ENCODE measurements around the gene HMBS.
"Not testable (repeated sequence)": the region's sequence is repeated elsewhere in the genome, so short reads cannot be mapped to it uniquely, and the experiment has no call there.

HMBS gene

DNA sequence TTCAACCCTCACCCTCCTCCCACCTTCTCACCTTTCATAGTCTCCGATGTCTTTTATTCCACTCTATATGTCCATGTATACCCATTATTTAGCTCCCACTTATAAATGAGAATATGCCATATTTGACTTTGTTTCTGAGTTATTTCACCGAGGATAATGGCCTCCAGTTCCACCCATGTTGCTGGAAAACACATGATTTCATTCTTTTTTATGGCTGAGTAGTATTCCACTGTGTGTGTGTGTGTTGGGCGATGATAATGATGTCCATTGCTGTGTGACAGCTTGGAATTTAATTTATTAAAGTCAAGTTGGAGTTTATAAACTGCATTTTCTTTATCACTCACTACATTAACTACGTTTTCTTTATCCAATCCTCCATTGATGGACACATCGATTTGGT lies 33.5 kb downstream of the HMBS start:
- no peak for DNase-seq (ENCODE audit: low read depth in 2 of 3, low spot score in 2 of 3)

DNA sequence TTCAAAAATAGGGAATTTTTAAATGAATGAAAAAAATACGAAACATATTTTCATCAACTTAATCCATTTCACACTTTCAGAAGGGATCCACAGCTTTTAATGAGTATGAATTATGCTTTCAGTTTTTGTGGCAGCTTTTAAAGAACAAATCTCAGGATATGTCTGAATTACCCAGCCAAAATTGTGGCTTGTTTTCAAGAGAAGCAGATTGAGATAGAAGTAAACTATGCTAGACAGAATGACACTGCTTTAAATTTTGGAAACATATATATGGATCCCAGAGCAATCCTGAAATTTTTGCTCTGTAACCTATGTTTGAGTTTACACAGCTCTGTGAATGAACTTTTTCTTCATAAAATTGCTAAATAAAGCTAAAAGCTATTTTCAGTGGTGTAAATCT lies 34.3 kb downstream of the HMBS start:
- no peak for DNase-seq (ENCODE audit: low read depth in 2 of 3, low spot score in 2 of 3)

DNA sequence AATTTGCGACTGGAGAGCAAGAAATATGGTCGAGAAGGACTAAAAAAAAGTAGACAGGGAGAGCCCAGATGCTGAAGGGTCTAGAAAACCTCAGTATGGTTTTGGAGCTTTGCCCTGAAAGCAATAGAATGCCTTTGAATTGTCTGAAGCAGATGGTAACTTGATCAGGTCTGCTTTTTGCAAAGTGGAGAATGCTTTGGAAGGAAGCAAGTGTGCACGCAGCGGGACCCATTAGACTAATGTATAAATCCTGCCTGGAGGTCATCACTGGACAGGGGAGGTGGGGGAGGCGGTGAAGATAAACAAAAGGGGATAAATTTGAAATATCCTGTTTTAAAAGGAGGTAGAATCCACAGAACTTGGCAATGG lies 35.9 kb downstream of the HMBS start:
- DNase-seq (ENCODE audit: low read depth in 2 of 3, low spot score in 2 of 3), result no peak

DNA sequence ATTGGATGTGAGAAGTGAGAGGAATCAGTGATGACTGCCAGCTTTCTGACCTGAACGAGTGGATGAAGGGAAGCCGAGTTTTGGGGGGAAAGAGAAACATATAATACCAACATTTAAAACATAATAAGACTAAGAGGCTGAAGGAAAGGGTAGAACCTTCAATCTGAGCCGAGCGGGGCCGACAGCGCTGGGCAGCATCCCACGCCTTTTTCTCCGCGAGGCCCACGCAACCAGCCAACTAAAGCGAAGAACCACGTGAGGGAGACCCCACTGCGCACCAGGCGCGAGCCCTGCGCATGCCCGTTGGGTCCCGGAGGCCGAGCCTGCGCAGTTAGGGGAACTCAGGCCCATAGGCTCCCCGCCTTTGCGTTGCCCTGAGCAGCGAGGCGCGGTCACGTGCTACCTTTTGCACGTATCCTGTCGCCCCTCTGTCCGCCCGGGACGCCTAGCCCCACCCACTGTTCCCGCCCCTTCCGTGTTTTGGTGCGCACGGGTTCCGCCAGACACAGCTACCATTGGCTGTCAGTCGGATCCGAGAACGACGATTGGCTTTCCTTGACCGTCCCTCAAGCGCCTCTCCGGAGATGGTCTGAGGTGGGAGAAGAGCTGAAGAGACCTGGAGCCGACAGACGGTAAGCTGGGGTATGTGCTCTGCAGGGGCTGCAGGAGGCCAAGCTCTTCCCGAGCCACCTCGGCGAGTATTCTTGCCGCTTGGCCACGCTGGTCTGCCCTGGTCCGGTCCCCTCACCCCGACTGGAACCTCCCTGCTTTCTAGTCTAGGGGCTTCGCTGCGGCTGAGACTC lies 36.5 kb downstream of the HMBS start, which contains the start of gene HINFP:
Gene HINFP (plus strand): TSS at position 573 of the 803 bp plus-strand sequence. CDS start 5,365 bp downstream, outside the sequence.
- peak; percentile 96 to 100 (median 97) for DNase-seq (ENCODE audit: low read depth in 2 of 3, low spot score in 2 of 3)

DNA sequence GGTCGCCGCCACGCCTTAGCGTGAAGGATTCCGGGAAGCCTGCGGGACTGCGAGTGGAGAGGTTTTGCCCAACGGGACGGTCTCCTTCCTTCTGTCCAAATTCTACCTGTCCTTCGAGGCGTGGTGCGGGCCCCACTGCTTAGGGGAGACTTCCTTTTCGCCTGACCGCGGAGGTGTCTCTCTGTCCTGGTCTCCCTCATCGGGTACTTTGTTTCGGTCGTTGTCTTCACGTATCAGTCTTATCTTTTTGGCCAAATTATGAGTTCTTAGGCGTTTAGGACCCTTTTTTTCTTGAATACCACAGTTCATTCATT lies 37.1 kb downstream of the HMBS start:
- no peak for DNase-seq (ENCODE audit: low read depth in 2 of 3, low spot score in 2 of 3)

DNA sequence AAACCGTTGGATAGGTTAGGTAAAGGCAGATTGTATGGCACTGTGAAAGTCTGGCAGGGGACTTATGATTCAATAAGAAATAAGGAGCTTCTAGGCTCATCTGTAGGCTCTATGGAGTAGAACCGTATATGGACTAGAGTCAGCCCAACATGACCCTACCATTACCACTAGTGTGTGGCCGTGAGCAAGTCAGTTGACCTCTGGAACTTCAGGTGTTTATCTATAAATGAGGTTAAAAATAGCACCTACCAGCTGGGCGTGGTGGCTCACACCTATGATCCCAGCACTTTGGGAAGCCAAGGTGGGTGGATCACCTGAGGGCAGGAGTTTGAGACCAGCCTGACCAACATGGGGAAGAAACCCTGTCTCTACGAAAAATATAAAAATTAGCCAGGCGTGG lies 41.1 kb downstream of the HMBS start:
- no peak for DNase-seq (ENCODE audit: low read depth in 2 of 3, low spot score in 2 of 3)

DNA sequence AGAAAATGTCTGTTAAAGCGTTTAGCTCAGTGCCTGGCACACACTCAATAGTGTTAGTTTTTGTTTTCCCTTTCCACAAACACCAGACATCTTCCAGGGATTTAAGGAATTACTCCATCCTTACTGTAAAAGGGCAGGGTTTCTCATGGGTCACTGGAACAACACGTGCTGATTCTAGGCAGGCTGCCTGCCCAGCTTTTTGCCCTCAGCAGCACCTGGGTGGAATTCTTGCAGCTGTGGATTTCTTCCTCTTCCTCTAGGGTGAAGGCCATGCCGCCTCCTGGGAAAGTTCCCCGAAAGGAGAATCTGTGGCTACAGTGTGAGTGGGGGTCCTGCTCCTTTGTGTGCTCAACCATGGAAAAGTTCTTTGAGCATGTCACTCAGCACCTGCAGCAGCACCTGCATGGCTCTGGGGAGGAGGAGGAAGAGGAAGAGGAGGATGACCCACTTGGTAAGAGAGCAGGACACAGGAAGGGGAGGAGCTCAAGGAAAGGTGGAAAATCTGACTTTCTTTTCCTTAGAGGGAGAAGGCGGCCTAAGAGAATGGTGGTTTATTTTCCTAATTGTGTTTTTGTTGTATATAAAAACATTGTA lies 42.1 kb downstream of the HMBS start:
- no peak for DNase-seq (ENCODE audit: low read depth in 2 of 3, low spot score in 2 of 3)

DNA sequence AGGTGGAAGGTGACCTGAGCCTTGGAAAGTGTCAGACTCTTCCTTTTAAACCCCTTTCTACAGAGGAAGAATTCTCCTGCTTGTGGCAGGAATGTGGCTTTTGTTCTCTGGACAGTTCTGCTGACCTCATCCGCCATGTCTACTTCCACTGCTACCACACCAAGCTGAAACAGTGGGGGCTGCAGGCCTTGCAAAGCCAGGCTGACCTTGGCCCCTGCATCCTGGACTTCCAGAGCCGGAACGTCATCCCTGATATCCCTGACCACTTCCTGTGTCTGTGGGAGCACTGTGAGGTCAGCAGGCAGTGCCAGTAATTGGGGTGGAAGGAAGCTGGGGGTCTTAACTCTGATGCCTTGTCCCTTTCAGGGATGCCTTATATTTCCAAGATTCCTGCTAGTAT lies 46.0 kb downstream of the HMBS start:
- no peak for DNase-seq (ENCODE audit: low read depth in 2 of 3, low spot score in 2 of 3)

DNA sequence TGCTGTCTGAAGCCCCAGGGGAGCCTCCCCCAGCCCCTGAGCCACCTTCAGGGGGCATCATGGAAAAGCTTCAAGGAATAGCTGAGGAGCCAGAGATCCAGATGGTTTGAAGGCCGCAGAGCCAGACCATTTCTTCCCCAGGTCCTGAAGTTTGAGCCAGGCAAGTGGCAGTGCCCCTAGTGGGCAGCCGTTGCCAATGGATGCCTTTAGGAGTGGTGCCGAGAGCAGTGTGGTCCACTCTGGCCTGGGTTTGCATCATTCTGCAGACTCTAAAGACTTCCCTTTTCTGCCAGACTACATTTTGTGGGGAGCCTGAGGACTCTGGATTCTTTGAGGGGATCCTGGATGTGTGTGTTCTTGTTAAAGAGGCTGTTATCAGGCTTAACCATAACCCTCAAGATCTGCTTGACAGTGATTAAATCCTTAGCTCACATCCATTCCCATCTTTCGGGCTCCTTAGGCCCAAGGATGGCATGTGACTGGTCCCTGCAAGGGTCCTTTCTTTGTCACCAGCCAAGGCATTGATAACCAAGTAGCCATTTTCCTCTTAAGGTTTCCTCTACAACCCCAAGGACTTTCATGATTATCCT lies 49.8 kb downstream of the HMBS start:
- no peak for DNase-seq (ENCODE audit: low read depth in 2 of 3, low spot score in 2 of 3)

DNA sequence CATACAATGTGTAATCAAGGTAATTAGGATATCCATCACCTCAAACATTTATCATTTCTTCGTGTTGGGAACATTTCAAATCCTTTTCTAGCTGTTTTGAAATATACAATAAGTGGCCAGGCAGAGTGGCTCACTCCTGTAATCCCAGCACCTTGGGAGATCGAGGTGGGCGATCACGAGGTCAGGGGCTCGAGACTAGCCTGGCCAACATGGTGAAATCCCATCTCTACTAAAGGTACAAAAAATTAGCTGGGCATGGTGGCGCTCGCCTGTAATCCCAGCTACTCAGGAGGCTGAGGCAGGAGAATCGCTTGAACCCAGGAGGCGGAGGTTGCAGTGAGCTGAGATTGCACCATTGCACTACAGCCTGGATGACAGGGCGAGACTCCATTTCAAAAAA lies 54.6 kb downstream of the HMBS start:
- DNase-seq (ENCODE audit: low read depth in 2 of 3, low spot score in 2 of 3), result not testable (repeated sequence)

All from activated CD8-positive, alpha-beta memory T cell treated with anti-CD3 and anti-CD28 coated beads for 48 hours (primary cell).